HG03565 (cell line): ENCODE results near the gene TMEM25.
"Not testable (repeated sequence)": the region's sequence is repeated elsewhere in the genome, so short reads cannot be mapped to it uniquely, and the experiment has no call there.

Experiments used
- ATAC-seq: cut with Tn5 transposase; IDR thresholded peaks from one replicate; pipeline ENCODE4 v1.9.1; 2021; ENCODE audit warnings: mild to moderate bottlenecking, moderate library complexity; ENCODE audit not compliant: unreplicated experiment

Gene TMEM25

DNA sequence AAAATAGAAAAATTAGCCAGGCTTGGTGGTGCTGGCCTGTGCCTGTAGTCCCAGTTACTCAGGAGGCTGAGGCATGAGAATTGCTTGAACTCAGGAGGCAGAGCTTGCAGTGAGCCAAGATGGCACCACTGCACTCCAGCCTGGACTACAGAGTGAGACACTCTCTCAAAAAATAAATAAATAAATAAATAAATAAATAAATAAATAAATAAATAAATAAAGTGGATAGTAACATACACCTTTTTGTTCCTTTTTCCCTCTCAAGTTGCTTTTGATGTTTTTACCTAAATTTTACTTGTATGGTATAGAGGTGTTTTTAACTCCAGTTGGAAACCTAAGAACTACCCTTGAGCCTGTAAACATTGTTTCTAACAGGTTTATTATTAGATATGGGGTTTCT is 47.0 kb downstream of the TMEM25 start:
- not testable (repeated sequence) for ATAC-seq

DNA sequence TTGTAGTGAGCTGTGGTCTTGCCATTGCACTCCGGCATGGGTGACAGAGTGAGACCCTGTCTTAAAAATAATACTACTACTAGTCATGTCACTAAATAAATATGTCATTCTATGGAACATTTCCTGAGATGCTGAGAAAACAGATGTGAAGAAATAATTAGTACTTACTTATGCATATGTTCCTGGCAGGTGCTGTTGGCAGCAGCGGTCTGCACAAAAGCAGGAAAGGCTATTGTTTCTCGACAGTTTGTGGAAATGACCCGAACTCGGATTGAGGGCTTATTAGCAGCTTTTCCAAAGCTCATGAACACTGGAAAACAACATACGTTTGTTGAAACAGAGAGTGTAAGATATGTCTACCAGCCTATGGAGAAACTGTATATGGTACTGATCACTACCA is 50.1 kb downstream of the TMEM25 start:
- no peak for ATAC-seq
